ENCODE measurements around the gene CD209.
"Not testable (repeated sequence)": the region's sequence is repeated elsewhere in the genome, so short reads cannot be mapped to it uniquely, and the experiment has no call there.

The CD209 gene

DNA sequence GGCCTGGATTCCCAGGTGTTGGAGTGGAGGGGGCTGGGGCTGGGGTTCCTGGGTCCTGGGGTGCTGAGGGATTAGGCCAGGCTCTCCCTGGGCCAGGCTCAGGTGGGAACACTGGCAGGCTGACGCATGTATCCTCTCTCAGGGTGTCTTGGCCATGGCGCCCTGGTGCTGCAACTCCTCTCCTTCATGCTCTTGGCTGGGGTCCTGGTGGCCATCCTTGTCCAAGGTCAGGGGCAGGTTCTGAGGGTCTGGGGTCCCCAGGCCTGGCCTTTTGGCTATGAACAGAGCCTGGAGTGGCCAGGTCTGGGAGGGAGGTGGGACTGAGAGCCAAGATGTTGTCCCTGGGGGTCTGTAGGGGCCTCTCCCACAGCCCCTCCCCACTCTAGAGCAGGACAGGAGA lies 17.7 kb upstream of the CD209 start:
- H4K8ac ChIP-seq (ENCODE audit: low read depth, low read length); H3K18ac ChIP-seq (ENCODE audit: low read length); H3K23ac ChIP-seq (ENCODE audit: low read length); H2AK5ac ChIP-seq (ENCODE audit: low read length); H2BK5ac ChIP-seq (ENCODE audit: low read length); H2BK15ac ChIP-seq (replicated peaks; ENCODE audit: low read depth); H3K79me2 ChIP-seq (ENCODE audit: control insufficient read depth, insufficient read depth, low read length); H3K9ac ChIP-seq (ENCODE audit: low read length); H3K79me1 ChIP-seq (ENCODE audit: low read length); DNase-seq; H3K4me3 ChIP-seq (ENCODE audit: low read length); H3K4me1 ChIP-seq (ENCODE audit: control insufficient read depth, low read depth, low read length); H3K56ac ChIP-seq (ENCODE audit: low read length); H2BK120ac ChIP-seq (ENCODE audit: low read depth, low read length); H3K27ac ChIP-seq (ENCODE audit: low read depth, low read length); H4K5ac ChIP-seq (ENCODE audit: low read length); H3K36me3 ChIP-seq (ENCODE audit: control insufficient read depth, insufficient read depth, low read length); H3K27me3 ChIP-seq (ENCODE audit: insufficient read depth, low read length, poor library complexity); H3K4ac ChIP-seq (ENCODE audit: low read depth, low read length); H3K4me2 ChIP-seq (ENCODE audit: low read length): not testable (repeated sequence)
- no CpG with 5 or more reads among the region's 2 CpGs for WGBS (ENCODE audit: extremely low coverage, insufficient coverage, low lambda C conversion rate)

DNA sequence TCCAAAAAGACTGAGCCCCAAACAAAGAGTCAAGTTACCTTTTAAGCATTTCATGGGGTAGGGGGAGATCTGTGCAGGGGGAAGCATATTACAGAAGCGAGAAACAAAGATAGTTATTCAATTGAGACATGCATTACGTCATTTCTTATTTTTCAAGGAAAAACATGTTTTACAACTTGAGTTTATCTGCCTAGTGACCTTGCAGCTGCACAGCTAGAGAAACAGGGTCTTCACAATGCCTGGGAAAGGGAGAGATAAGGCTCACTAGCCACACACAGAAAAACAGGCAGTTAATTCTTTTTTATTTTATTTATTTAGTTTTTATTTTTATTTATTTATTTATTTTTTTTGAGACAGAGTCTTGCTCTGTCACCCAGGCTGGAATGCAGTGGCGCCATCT lies 16.8 kb upstream of the CD209 start:
- H3K4me2 ChIP-seq (ENCODE audit: low read length); H3K18ac ChIP-seq (ENCODE audit: low read length); H4K5ac ChIP-seq (ENCODE audit: low read length); H3K27ac ChIP-seq (ENCODE audit: low read depth, low read length); H3K36me3 ChIP-seq (ENCODE audit: control insufficient read depth, insufficient read depth, low read length); H4K8ac ChIP-seq (ENCODE audit: low read depth, low read length); DNase-seq; H3K4me3 ChIP-seq (ENCODE audit: low read length); H3K27me3 ChIP-seq (ENCODE audit: insufficient read depth, low read length, poor library complexity); H3K4me1 ChIP-seq (ENCODE audit: control insufficient read depth, low read depth, low read length); H2AK5ac ChIP-seq (ENCODE audit: low read length); H3K56ac ChIP-seq (ENCODE audit: low read length); H3K9ac ChIP-seq (ENCODE audit: low read length); H2BK5ac ChIP-seq (ENCODE audit: low read length); H2BK15ac ChIP-seq (replicated peaks; ENCODE audit: low read depth); H3K79me1 ChIP-seq (ENCODE audit: low read length); H3K79me2 ChIP-seq (ENCODE audit: control insufficient read depth, insufficient read depth, low read length); H3K23ac ChIP-seq (ENCODE audit: low read length); H3K4ac ChIP-seq (ENCODE audit: low read depth, low read length); H2BK120ac ChIP-seq (ENCODE audit: low read depth, low read length): not testable (repeated sequence)
- WGBS (ENCODE audit: extremely low coverage, insufficient coverage, low lambda C conversion rate) = no CpG with 5 or more reads among the region's 3 CpGs

DNA sequence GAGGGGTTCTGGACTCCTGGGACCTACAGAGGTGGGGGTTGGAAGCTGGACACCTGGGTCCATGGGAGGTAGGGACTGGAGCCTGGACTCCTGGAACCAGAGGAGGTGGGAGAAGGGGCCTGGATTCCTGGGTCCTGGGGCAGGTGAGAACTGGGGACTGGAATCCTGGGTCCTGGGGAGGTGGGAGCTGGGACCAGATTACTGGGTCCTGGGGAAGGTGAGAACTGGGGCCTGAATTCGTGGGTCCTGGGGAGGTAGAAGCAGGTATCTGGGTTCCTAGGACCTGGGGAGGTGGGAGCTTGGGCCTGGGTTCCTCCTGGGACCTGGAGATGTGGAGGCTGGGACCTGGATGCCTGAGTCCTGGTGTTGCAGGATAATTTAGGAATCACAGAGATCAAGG lies 16.4 kb upstream of the CD209 start:
- WGBS (ENCODE audit: extremely low coverage, insufficient coverage, low lambda C conversion rate) = no CpG with 5 or more reads among the region's 1 CpG
- Histone ChIP-seq H3K23ac (ENCODE audit: low read length) (no peak overlapping the region), H3K4me3 (ENCODE audit: low read length) (no peak overlapping the region), H3K18ac (ENCODE audit: low read length) (no peak overlapping the region), H4K8ac (ENCODE audit: low read depth, low read length) (no peak overlapping the region), H3K56ac (ENCODE audit: low read length) (no peak overlapping the region), H4K5ac (ENCODE audit: low read length) (no peak overlapping the region), H3K27me3 (ENCODE audit: insufficient read depth, low read length, poor library complexity) (no peaks in the 10 kb centered on the region), H3K4me2 (ENCODE audit: low read length) (no peak overlapping the region), H3K4me1 (ENCODE audit: control insufficient read depth, low read depth, low read length) (no peaks in the 10 kb centered on the region), H3K4ac (ENCODE audit: low read depth, low read length) (no peak overlapping the region), H3K9ac (ENCODE audit: low read length) (no peak overlapping the region), H2AK5ac (ENCODE audit: low read length) (no peak overlapping the region), H3K79me2 (ENCODE audit: control insufficient read depth, insufficient read depth, low read length) (no peaks in the 10 kb centered on the region), H2BK120ac (ENCODE audit: low read depth, low read length) (no peak overlapping the region), H3K27ac (ENCODE audit: low read depth, low read length) (no peak overlapping the region), H2BK15ac (replicated peaks; ENCODE audit: low read depth) (no peak overlapping the region), H2BK5ac (ENCODE audit: low read length) (no peak overlapping the region), H3K36me3 (ENCODE audit: control insufficient read depth, insufficient read depth, low read length) (no peaks in the 10 kb centered on the region), H3K79me1 (ENCODE audit: low read length) (no peaks in the 10 kb centered on the region)
- DNase-seq = no peak

DNA sequence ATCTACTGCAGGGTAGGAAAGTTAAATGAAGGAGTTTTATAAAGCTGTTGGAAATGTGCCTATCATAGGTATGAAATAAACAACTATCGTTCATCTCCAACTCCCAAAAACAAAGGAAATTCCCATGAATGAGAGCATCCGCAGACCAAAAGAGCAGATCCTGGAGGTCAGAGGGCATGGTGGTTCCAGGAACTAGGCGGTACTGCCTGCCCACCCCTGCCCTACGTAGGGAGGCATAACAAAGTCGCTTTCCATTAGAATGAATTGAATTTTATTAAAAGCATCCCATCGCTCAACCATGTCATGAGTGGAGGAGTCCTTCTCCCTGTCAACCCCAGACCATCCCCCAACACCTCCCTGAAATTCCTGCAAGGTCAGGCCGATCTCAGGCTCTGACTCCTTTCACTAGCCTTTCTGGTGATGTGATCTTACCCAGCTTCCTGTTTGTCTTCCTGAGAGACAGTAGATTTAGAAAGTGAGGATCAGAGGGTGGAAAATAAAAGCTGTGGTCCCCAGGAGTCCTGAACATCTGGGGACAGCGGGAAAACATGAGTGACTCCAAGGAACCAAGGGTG lies 15.5 kb upstream of the CD209 start, which contains the start of gene CLEC4M:
TSS of gene CLEC4M (plus strand) at position 525 of the 575 bp plus-strand sequence. CDS start at position 549, 24 bp downstream.
- no peak within 1 kb of the TSS for H4K8ac ChIP-seq (ENCODE audit: low read depth, low read length)
- H3K9ac ChIP-seq (ENCODE audit: low read length) = no peak within 1 kb of the TSS
- H3K4me2 ChIP-seq (ENCODE audit: low read length) = no peak within 1 kb of the TSS
- H3K36me3 ChIP-seq (ENCODE audit: control insufficient read depth, insufficient read depth, low read length) = no peaks in the 10 kb centered on the region
- H3K4me1 ChIP-seq (ENCODE audit: control insufficient read depth, low read depth, low read length) = no peaks in the 10 kb centered on the region
- H2AK5ac ChIP-seq (ENCODE audit: low read length) = no peak within 1 kb of the TSS
- no peak within 1 kb of the TSS for H2BK15ac ChIP-seq (replicated peaks; ENCODE audit: low read depth)
- H3K27me3 ChIP-seq (ENCODE audit: insufficient read depth, low read length, poor library complexity) = no peaks in the 10 kb centered on the region
- no peak within 1 kb of the TSS for H3K4me3 ChIP-seq (ENCODE audit: low read length)
- no peak for DNase-seq
- H3K23ac ChIP-seq (ENCODE audit: low read length) = no peak within 1 kb of the TSS
- no peak within 1 kb of the TSS for H2BK120ac ChIP-seq (ENCODE audit: low read depth, low read length)
- H2BK5ac ChIP-seq (ENCODE audit: low read length) = no peak within 1 kb of the TSS
- no CpG with 5 or more reads among the region's 8 CpGs for WGBS (ENCODE audit: extremely low coverage, insufficient coverage, low lambda C conversion rate)
- no peaks in the 10 kb centered on the region for H3K79me1 ChIP-seq (ENCODE audit: low read length)
- H3K56ac ChIP-seq (ENCODE audit: low read length) = no peak within 1 kb of the TSS
- no peaks in the 10 kb centered on the region for H3K79me2 ChIP-seq (ENCODE audit: control insufficient read depth, insufficient read depth, low read length)
- no peak within 1 kb of the TSS for H3K18ac ChIP-seq (ENCODE audit: low read length)
- H4K5ac ChIP-seq (ENCODE audit: low read length) = no peak within 1 kb of the TSS
- H3K4ac ChIP-seq (ENCODE audit: low read depth, low read length) = no peak within 1 kb of the TSS
- H3K27ac ChIP-seq (ENCODE audit: low read depth, low read length) = no peak within 1 kb of the TSS

DNA sequence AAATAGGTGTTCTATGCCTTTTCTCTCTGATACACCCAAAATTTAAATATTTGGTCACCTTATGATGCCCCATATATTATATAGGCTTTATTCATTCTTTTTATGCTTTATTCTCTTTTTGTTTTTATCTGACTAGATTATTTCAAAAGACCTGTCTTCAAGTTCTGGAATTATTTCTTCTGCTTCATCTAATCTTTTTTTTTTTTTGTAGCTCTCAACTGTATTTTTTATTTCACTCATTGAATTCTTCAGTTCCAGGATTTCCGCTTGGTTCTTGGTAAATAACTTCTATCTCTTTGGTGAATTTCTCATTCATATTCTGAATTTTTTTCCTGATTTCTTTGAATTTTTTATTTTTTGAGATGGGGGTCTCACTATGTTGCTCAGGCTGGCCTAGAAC lies 11.8 kb upstream of the CD209 start:
- H3K36me3 ChIP-seq (ENCODE audit: control insufficient read depth, insufficient read depth, low read length) = no peaks in the 10 kb centered on the region
- H3K27me3 ChIP-seq (ENCODE audit: insufficient read depth, low read length, poor library complexity) = no peaks in the 10 kb centered on the region
- no peak overlapping the region for H4K5ac ChIP-seq (ENCODE audit: low read length)
- DNase-seq = no peak
- no CpG with 5 or more reads among the region's 1 CpG for WGBS (ENCODE audit: extremely low coverage, insufficient coverage, low lambda C conversion rate)
- no peak overlapping the region for H2AK5ac ChIP-seq (ENCODE audit: low read length)
- no peak overlapping the region for H3K9ac ChIP-seq (ENCODE audit: low read length)
- no peak overlapping the region for H3K27ac ChIP-seq (ENCODE audit: low read depth, low read length)
- H3K79me1 ChIP-seq (ENCODE audit: low read length) = no peaks in the 10 kb centered on the region
- no peaks in the 10 kb centered on the region for H3K4me1 ChIP-seq (ENCODE audit: control insufficient read depth, low read depth, low read length)
- no peak overlapping the region for H2BK5ac ChIP-seq (ENCODE audit: low read length)
- H4K8ac ChIP-seq (ENCODE audit: low read depth, low read length) = no peak overlapping the region
- no peak overlapping the region for H3K23ac ChIP-seq (ENCODE audit: low read length)
- no peak overlapping the region for H3K4me2 ChIP-seq (ENCODE audit: low read length)
- no peak overlapping the region for H3K4me3 ChIP-seq (ENCODE audit: low read length)
- no peaks in the 10 kb centered on the region for H3K79me2 ChIP-seq (ENCODE audit: control insufficient read depth, insufficient read depth, low read length)
- no peak overlapping the region for H2BK15ac ChIP-seq (replicated peaks; ENCODE audit: low read depth)
- no peak overlapping the region for H3K56ac ChIP-seq (ENCODE audit: low read length)
- no peak overlapping the region for H3K18ac ChIP-seq (ENCODE audit: low read length)
- no peak overlapping the region for H2BK120ac ChIP-seq (ENCODE audit: low read depth, low read length)
- H3K4ac ChIP-seq (ENCODE audit: low read depth, low read length) = no peak overlapping the region

DNA sequence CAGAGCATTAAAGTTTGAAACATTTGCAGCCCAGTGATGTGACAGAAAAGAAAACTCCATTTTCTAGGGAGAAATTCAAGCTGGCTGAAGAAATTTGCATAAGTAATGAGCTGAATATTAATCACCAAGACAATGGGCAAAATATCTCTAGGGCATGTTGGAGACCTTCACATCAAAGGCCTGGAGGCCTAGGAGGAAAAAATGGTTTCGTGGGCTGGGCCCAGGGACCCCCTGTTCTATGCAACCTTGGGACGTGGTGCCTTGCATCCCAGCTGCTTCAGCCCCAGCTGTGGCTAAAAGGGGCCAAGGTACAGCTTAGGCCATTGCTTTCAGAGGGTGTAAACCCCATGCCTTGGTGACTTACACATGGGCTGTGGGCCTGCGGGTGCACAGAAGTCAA lies 10.0 kb upstream of the CD209 start:
- no peak overlapping the region for H3K4ac ChIP-seq (ENCODE audit: low read depth, low read length)
- no peak overlapping the region for H3K23ac ChIP-seq (ENCODE audit: low read length)
- H2AK5ac ChIP-seq (ENCODE audit: low read length) = no peak overlapping the region
- H3K4me3 ChIP-seq (ENCODE audit: low read length) = no peak overlapping the region
- H4K8ac ChIP-seq (ENCODE audit: low read depth, low read length) = no peak overlapping the region
- H3K79me2 ChIP-seq (ENCODE audit: control insufficient read depth, insufficient read depth, low read length) = no peaks in the 10 kb centered on the region
- H4K5ac ChIP-seq (ENCODE audit: low read length) = no peak overlapping the region
- H2BK120ac ChIP-seq (ENCODE audit: low read depth, low read length) = no peak overlapping the region
- no peak for DNase-seq
- no peak overlapping the region for H3K56ac ChIP-seq (ENCODE audit: low read length)
- no peaks in the 10 kb centered on the region for H3K79me1 ChIP-seq (ENCODE audit: low read length)
- no CpG with 5 or more reads among the region's 3 CpGs for WGBS (ENCODE audit: extremely low coverage, insufficient coverage, low lambda C conversion rate)
- no peaks in the 10 kb centered on the region for H3K36me3 ChIP-seq (ENCODE audit: control insufficient read depth, insufficient read depth, low read length)
- H3K27me3 ChIP-seq (ENCODE audit: insufficient read depth, low read length, poor library complexity) = no peaks in the 10 kb centered on the region
- no peak overlapping the region for H2BK5ac ChIP-seq (ENCODE audit: low read length)
- H3K27ac ChIP-seq (ENCODE audit: low read depth, low read length) = no peak overlapping the region
- H3K4me2 ChIP-seq (ENCODE audit: low read length) = no peak overlapping the region
- H3K18ac ChIP-seq (ENCODE audit: low read length) = no peak overlapping the region
- no peak overlapping the region for H3K9ac ChIP-seq (ENCODE audit: low read length)
- H2BK15ac ChIP-seq (replicated peaks; ENCODE audit: low read depth) = no peak overlapping the region
- no peaks in the 10 kb centered on the region for H3K4me1 ChIP-seq (ENCODE audit: control insufficient read depth, low read depth, low read length)
